NOMO-1 treated with DMSO at 0.1 percent for 48 hours (cell line): ENCODE results near the gene BMP2.
A peak's percentile ranks its signal among the peaks of the same experiment; 100 is the strongest.

Experiments used
- DNase-seq: peaks from one replicate; lab custom pipeline; 2025; ENCODE audit not compliant: unreplicated experiment; lab: John Stamatoyannopoulos, UW

The BMP2 gene

DNA sequence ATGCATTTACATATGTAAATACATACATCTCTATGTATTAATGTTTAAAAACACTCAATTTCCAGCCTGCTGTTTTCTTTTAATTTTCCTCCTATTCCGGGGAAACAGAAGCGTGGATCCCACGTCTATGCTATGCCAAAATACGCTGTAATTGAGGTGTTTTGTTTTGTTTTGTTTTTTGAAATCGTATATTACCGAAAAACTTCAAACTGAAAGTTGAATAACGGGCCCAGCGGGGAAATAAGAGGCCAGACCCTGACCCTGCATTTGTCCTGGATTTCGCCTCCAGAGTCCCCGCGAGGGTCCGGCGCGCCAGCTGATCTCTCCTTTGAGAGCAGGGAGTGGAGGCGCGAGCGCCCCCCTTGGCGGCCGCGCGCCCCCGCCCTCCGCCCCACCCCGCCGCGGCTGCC lies 355 bp upstream of the BMP2 start:
- DNase-seq: no peak

DNA sequence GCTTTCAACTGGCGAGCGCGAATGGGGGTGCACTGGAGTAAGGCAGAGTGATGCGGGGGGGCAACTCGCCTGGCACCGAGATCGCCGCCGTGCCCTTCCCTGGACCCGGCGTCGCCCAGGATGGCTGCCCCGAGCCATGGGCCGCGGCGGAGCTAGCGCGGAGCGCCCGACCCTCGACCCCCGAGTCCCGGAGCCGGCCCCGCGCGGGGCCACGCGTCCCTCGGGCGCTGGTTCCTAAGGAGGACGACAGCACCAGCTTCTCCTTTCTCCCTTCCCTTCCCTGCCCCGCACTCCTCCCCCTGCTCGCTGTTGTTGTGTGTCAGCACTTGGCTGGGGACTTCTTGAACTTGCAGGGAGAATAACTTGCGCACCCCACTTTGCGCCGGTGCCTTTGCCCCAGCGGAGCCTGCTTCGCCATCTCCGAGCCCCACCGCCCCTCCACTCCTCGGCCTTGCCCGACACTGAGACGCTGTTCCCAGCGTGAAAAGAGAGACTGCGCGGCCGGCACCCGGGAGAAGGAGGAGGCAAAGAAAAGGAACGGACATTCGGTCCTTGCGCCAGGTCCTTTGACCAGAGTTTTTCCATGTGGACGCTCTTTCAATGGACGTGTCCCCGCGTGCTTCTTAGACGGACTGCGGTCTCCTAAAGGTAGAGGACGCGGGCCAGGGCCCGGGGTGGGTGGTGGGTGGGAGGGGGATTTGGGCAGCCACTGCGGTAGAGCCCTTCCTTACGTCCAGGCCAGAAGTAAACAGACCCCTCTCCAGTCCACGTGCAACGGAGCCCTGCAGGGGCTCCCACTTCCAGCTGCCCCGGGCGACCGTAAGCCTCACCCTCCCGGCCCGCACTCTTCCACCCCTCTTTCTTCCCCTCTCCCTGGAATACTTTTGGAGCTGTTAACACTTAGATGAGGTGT lies 998 bp downstream of the BMP2 start:
- DNase-seq: peak; percentile 54

DNA sequence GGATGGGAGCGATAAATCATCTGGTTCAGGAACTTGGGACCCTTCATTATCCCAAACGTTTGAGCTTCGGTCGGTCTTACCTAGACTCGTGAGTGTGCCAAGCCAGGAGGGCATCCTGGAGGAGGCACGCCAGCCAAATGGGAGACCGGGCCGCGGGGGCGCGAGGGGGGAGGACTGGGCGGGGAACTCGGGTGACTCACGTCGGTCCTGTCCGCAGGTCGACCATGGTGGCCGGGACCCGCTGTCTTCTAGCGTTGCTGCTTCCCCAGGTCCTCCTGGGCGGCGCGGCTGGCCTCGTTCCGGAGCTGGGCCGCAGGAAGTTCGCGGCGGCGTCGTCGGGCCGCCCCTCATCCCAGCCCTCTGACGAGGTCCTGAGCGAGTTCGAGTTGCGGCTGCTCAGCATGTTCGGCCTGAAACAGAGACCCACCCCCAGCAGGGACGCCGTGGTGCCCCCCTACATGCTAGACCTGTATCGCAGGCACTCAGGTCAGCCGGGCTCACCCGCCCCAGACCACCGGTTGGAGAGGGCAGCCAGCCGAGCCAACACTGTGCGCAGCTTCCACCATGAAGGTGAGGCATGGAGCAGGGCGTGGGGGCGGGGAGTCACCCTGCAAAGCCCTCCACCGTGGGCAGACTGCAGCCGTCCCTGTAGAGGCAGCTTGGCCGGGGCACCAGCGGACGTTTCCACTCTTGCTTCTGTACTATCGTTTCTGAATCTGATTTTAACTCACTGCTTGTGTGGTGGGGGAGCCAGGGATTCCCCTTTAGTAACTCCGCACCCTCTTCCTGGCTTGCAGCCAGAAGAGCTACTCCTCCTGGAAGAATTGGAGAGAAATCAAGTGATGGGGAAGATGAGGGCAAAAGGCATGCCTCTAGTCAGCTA lies 2.7 kb downstream of the BMP2 start:
- peak; percentile 24 for DNase-seq

DNA sequence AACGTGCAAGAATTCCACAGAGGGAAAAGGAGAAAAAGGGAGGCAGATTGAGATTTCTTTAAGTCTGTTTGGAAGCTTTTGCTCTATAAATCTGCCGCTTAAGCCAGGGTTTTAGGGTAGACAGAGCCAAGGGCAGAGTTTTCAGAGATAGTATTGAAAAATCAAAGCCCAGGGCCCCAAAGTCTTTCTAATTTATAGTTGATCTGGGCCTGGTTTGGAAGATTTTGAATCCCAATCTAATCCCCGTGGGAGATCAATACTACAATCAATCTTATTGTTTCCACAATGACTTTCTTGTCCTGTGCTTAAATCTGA lies 3.3 kb downstream of the BMP2 start:
- DNase-seq: no peak

DNA sequence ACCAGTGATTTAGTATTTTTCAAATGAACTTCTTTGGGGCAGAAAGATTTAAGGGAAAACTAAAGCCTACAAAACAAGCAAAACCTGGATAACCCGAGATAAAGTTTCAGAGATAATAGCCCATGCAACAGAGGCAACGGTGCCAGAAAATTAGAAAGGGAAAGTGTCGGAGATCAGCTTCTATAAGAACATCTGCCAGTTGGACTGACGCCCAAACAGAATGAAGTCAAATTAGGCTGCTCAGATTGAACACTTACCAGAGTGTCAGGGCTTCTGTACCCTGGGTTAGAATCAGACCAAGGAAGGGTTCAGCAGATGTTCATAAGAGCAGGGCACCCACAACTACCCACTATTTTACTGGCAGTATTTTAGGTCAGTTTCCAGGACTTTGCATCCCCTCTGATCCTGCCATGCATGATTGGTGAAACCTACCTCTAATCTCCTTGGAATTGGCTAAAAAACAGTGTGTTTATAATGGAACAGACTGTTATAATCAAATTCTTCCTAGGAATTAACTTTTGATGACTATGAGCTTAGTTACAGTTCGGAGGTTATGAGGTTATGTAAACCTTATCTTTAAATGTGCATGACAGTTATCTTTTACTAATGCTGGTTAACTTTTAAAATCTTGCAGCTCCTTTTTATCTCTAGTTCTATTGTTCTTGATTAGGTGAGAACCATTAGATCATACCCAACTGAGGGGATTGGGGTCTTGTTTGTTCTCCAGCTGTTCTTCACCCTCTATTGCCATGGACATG lies 13.1 kb downstream of the BMP2 start:
- DNase-seq: no peak

DNA sequence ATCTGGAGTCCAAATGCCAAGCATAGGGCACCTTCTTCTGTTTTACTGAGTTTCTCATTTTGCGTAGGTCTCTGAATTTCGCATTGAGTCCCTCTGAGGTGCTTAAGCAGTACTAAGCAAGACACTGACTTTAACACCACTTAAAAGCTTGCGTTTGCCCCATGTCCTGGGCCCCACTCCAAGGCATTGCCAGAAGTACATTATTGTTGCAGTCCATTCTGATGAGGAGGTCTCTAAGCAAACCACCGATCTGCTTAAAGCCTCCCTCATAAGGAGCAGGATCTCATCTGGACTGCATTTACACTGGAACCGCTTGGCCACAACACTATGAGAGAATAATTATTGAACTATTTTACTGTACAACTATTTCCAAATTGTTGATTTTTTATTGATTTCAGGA lies 16.3 kb downstream of the BMP2 start:
- DNase-seq: no peak

DNA sequence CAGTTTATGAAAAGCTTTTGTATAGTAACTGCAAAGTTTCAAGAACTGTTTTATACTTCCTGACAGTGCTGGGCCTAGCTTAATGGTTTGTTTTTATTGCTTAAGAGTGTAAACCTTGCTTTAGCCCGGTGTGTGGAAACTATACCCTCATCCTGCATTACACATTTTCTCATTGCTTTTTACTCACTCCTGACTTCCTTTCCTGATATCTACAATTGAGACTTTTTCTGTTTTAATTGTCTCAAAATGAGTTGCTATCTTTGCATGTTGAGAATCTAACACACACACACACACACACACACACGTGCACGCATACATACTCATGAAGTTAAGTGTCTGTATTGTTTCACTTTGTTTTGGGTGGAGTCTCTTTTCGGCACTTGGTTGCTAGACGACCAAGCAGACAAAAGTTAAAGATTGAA lies 16.7 kb downstream of the BMP2 start:
- peak; percentile 23 for DNase-seq

DNA sequence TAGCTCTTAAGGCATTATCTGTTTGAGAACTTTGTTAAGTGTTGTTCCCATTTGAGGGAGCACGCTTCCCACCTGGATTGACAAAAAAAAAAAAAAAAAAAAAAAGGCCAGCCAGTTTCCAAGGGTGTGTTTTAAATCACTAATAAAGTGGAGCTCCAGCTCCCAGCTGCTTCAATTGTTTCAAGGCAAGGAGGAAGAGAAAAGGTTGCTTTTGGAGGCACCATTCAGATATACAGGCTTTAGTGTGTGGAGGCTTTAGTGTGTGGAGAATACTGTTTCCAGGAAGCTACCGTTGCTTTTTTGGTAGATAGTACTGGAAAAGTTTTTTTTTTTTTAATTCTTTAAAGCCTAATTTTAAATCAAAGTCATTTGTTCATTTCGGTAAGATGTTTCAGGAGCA lies 17.3 kb downstream of the BMP2 start:
- no peak for DNase-seq

DNA sequence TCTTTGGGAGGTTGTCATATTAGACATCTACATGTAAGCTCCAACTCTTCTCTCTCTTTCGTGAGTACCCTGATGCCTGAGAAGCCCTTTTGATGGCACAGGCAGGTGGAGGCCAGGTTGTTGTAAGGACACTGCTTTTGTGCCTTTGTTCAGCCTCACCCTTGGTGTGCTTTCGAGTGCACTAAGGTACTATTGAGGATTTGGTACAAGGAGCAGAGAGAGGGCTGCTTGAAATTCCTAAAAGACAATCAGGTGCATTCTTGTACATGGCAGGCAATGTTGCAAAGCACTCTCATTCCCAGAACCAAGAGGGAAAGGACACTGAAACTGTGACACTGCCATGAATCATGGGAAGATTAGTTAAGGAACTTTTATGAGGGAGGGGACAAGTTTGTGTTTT lies 19.1 kb downstream of the BMP2 start:
- DNase-seq: no peak

DNA sequence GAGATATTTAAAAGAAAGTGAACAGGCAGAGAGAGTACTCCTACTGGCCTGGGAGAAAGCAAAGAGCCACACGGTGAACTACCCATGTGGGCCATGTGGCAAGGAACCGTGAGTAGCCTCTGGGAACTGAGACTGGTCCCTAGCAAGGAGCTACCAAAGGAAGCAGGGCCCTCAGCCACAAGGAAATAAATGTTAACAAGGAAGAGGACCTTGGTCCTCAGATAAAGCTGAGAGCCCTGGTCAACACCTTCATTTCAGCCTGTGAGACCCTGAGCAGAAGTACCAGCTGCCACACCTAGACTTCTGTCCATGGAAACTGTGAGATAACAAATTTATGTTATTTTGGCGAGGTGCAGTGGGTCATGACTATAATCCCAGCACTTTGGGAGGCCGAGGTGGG lies 25.3 kb downstream of the BMP2 start:
- DNase-seq: no peak

DNA sequence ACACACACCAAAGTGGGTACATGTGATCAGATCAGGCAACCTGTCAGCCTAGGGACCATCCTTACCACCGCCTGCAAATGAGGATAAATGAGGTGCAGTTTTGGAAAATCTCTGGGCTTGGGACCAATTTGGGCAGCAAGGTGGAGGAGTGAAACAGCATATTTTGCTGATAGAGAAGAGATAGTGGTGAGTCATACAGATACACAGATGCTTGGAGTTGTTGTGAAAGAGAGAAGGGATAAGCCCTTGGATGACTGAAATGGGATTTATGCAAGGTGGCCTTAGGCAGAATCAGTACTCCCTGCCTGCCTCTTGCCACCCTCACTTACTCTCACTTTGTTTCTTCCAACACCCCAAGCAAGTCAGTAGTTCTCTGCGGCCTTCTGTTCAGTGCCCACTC lies 34.7 kb downstream of the BMP2 start:
- DNase-seq: no peak

DNA sequence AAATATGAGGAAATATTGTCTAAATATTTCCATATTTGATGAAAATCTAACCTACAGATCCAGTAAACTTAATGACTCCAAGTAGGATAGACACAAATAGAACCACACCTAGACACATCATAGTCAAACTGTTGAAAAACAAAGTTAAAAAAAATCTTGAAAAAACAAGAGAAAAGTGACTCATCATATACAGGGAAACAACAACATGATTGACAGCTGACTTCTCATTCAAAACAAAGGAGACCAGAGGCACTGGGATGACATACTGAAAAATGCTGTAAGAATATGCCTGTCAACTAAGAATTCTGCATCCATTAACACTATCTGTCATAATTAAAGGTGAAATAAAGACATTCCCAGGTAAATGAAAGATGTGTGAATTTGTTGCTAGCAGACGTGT lies 38.8 kb downstream of the BMP2 start:
- no peak for DNase-seq

DNA sequence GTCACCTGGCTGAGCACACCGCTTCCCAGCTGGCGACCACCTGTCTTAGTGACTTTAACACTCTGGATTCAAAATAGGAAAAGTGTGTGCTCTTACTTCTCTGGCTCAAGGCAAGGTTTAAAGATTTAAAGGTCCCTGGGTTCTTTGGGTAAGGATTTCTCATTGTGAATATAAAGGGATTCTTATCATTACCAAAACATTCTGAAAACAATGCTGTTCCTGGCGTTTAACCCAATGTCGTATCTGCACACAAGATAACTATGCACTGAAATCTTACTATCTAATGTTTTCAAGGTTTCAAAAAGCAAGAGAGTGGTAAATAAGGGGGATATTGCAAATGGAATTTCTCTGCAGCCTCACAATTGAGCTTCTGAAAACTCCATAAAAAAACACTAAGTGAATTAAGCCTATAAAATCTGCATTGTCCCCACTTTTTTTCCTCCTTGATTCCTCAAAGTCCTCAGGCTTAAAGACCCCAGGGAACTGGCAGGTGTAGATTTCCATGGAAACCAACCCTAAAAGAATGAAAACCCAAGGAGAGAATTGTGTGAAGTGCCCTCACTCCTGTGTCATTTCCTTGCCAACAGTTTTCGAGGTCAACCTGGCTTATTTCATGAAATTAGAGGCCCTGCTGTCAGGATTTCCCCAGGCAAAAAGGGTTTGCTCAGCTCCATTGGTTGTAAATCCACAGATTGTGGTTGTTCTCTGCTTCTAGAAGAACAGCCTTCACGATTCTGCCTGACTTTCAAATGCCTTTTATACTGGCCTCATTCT lies 44.0 kb downstream of the BMP2 start:
- DNase-seq: no peak

DNA sequence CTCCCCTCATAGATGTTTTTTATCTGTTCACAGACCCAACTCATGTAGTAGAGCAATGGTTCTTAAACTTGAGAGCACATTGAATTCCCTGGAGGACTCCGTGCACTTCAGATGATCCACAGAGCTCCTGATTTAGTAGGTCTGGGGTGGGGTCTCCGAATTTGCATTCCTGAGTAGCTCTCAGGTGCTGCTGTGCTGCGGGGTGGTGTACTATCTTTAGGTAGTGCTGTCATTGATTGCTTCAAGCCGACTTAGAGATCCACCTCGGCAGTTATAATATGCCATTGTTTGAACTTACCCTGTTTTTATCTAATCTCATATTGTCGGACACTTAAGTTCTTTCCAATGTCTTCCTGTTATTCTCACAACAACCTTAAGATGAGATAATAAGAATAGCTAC lies 45.0 kb downstream of the BMP2 start:
- DNase-seq: no peak

DNA sequence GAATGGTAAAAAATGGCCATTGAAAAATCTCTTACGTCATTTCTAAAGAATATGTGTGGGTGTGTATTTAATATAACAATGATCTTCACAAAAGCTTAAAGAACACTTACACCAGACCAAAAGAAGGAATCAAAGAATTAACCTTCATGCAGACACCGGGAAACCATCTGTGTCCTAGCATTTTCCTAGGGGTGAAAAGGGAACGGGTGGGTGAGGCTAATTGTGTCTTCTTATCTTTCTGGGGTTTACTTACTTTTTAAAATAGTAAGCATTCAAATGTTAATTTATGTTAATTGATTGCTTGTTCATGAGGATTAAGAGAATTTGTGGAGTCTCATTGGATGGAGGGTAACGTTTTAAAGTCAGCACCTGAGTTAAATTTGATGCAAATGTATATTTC lies 47.5 kb downstream of the BMP2 start:
- no peak for DNase-seq

DNA sequence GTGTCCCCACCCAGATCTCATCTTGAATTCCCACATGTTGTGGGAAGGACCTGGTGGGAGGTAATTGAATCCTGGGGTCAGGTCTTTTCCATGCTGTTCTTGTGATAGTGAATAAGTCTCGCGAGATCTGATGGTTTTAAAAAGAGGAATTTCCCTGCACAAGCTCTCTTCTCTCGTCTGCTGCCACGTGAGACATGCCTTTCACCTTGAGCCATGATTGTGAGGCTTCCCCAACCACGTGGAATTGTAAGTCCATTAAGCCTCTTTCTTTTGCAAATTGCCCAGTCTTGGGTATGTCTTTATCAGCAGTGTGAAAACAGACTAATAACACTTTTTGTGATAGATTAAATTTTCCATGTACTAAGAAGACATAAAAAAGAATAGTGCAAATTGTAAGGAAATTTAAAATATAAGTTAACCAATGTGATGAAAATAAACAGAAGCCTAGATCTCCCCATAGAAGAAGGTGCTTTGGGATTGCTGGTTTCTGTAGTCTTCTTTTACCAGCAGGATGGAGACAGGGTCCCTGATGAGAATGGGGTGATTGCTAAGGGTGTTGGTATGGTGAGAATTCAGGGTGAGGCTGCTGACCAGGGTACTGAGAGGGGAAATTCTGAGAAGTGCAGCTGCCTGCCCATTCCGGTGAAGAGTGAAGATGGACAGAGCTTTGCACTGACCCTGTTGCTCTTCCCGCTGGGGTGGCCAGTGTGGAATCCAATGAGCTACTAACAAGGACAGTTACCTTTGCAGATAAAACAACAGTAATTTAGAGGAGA lies 50.7 kb downstream of the BMP2 start:
- DNase-seq: no peak

DNA sequence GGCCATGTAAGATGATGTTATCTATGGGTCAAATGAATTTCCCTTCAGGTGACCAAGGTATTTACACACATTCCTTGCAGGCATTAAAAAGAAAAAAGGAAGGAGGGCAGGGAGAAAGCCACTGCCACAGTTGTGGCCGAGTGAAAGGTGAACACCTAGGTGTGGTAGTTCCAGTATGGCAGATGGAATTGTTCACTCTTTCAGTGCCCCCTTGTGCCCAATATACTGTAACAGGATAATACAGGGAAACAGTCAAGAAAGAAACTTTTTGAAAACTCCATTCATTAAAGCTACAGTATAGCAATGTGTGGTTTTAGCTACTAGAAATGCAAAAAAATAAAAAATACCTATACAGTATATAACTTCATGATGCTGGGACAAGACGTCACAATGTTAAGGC lies 52.1 kb downstream of the BMP2 start:
- DNase-seq: no peak

DNA sequence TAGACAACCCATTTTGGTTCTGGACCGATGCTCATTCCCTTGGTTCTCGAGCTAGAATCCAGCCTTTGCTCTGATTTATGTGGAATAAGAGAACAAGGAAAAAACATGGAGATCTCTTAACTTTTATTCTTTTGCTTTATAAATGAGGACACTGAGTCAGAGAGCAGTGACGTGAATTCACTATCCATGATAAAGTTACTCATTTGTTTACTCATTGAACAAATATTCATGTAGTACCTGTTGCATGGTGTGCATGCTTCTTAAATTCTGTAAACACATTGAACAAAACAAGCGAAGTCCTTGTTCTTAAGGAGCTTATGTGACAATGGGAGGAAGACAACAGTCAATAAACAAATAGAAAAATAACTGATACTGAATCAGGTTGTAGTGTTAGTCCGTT lies 56.9 kb downstream of the BMP2 start:
- DNase-seq: no peak

DNA sequence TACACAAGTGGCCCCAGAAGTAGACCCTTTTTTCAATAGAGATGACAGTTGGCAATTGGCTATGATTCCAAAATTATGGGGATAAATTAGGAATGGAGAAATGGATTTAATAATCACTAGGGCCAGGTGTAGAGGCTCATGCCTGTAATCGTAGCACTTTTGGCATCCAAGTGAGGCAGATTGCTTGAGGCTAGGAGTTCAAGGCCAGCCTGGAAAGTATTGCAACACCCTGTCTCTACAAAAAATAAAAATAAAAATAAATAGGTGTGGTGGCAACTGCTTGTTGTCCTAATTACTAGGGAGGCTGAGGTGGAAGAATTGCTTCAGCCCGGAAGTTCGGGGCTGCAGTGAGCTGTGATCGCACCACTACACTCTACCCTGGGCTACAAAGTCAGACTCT lies 60.0 kb downstream of the BMP2 start:
- DNase-seq: no peak

DNA sequence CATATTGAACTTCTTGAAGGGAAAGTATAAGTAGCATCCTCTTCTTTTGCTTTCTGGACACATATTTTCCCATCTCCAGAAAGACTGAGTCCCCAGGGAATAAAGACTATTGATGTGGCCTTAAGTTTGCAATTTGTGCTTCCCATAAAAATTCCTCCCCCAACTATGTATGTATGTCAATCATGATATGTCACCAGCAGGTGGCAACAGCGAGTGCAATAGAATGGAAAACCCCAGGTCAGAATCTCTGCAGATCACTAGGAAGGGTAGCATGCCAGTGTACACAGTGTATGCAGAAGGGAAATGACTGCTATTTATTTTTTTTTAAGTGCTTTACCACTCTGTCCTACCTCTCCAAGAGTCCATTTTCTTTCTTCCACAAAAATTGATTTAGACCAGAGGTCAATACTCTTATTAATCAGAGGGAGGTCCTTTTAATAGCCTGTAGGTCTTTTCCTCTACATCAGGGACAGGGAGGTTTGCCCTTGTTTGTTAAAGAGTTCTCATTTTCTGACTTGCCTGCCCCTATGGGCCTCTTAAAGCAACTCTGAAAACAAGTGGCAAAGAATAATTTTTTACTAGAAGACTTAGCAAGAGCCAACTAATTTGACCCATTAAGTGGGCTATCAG lies 61.4 kb downstream of the BMP2 start:
- DNase-seq: peak; percentile 35
